HG03097 (cell line): ENCODE measurements around the gene IFITM10.

Experiments used
- ATAC-seq: cut with Tn5 transposase; IDR thresholded peaks from one replicate; pipeline ENCODE4 v1.9.1; 2021; ENCODE audit not compliant: unreplicated experiment, low FRiP score

Gene IFITM10

GRCh38 chr11:1727096-1727690 lies 23.2 kb downstream of the IFITM10 start:
- no peak for ATAC-seq

DNA sequence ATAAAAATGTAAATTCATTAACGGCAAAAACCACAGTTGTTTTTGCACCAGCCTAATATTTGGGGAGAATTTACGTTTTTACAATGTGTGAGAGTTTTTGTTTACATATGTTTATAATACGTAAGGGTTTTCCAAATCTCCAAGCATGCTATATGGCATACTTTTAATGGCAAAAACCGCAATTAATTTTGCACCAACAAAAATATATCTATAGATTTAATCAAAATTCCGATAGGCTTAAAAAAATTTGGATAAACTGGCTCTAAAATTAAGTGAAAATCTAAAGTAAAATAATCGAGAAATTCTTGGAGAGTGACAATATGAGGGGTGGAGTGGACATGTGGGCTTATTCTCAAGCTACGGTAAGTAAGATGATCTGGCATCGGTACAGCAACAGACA lies 30.6 kb downstream of the IFITM10 start:
- ATAC-seq: no peak

- no peak for ATAC-seq
These were observed 32.1 kb downstream of the IFITM10 start for GRCh38 chr11:1718326-1718725.

GRCh38 chr11:1717745-1718144 lies 32.6 kb downstream of the IFITM10 start:
- ATAC-seq: no peak

DNA sequence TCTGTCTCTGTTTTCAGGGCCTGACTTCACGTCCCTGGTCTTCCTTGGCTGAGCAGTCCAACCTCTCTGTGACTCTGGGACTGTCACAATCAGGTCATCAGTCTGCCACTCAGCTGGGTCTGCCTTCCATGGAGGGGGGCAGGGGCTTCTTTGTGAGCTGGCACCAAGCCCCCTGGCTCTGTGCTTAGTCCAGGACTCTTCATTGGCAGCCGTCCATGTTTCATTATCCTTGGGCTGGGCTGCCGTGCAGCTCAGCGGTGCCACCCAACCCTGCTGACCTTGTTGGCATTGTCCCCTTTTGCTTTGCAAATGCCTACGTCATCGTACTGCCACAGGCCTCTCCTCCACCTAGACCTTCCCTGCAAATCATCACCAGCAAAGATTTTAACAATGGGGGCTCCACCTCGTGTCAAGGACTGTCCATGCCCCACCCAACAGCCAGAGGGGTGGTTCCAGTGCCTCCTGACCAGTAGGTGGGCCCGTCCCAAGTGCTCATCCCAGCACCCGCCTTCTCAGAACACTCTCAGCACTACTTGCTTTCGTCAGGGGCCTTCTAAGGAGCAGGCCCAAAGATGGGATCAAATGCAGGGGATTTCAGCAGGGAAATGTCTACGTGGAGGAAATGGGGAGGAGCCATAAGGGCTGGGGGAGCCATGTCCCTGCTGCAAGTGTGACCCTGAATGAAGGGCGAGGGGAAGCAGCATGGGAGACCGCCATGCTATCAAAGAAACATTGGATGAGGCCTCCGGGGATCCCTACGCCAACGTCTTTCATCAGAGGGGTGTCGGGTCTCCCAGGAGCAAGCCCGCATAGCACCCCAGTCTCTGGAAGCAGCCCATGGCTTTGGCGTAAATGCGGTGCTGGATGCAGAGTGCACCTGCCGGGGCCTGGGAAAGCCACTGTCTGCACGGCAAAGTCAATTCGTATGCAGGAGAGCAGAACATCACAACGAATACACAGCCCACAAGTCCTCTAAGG lies 35.2 kb downstream of the IFITM10 start:
- ATAC-seq: no peak

GRCh38 chr11:1708716-1709115 lies 41.7 kb downstream of the IFITM10 start:
- ATAC-seq: no peak

GRCh38 chr11:1707751-1708150 lies 42.6 kb downstream of the IFITM10 start:
- no peak for ATAC-seq

GRCh38 chr11:1706634-1707400 lies 43.6 kb downstream of the IFITM10 start:
- ATAC-seq: no peak

DNA sequence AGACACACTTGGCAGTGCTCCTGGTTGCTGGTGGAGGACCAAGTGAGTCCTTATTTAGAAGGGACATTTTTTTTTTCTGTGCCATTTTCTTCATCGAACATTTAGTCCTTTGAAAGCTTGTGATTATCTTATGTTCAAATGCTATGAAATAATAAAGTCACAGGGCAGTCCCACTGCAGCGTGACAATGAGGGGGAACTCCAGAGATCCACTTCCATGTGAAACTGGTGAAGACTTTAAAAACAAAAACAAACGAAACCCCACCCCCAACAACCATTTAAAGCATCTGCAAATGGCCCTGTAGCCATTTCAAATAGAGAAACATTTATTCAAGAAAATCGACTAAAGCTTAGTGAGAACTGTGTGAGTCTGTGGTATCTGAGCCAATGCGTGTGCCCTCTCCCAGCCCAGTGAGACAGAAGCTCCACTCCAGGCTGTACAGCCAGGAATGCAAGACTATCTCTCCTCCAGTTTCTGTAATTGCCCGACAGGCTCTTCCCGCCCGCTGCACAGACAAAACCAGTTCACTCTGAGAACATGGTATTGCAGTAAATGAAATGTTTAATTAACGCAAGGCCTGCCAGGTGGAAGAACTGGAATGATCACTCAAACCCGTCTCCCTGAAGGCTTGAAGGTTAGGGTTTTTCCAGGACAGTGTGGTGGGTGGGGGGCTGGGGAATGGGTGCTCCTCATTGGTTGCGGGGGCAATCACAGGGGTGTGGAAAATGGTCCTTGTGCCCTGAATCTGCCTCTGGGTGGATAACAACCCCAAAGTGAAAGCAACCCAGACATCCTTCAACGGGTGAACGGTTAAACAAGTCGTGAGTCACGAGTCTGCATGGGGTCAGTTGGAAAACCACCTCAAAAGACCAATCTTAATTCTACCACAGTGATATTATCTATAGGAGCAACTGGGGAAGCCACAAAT lies 45.0 kb downstream of the IFITM10 start:
- no peak for ATAC-seq

GRCh38 chr11:1703146-1703545 lies 47.2 kb downstream of the IFITM10 start:
- ATAC-seq: no peak

GRCh38 chr11:1702506-1702905 lies 47.9 kb downstream of the IFITM10 start:
- no peak for ATAC-seq

DNA sequence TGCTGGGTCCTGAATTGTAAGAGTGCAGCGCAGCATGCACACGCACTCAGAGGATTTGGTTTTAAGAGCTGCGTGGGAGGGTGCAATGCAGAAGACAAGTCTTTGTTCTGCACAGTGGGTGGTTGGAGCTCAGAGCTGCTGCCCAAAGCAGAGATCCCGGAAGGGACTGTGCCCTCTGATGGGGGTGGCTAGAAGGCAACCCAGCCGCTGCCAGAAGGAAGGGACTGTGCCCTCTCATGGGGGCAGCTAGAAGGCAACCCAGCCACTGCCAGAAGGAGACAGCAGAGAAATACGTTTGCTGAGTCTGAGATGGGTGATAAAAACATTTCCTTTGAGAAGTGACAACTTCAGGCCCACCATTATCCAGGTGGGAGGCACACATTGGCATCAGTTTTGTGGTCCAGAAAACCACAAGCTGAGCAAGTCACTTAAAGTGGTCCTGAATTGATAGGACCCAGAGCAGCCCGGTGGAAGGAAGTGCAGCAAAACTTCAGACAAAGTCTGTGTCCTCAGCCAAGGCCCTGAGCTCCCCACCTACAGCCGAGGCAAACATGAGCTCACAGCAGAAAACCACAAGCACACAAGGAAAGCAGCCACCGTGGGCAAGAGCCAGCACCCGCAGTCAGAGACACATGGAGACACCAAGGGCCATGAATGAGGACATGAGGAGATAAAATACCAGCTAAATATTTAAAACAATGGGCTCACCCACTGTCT lies 49.1 kb downstream of the IFITM10 start:
- ATAC-seq: no peak

GRCh38 chr11:1699771-1700170 lies 50.6 kb downstream of the IFITM10 start:
- no peak for ATAC-seq

DNA sequence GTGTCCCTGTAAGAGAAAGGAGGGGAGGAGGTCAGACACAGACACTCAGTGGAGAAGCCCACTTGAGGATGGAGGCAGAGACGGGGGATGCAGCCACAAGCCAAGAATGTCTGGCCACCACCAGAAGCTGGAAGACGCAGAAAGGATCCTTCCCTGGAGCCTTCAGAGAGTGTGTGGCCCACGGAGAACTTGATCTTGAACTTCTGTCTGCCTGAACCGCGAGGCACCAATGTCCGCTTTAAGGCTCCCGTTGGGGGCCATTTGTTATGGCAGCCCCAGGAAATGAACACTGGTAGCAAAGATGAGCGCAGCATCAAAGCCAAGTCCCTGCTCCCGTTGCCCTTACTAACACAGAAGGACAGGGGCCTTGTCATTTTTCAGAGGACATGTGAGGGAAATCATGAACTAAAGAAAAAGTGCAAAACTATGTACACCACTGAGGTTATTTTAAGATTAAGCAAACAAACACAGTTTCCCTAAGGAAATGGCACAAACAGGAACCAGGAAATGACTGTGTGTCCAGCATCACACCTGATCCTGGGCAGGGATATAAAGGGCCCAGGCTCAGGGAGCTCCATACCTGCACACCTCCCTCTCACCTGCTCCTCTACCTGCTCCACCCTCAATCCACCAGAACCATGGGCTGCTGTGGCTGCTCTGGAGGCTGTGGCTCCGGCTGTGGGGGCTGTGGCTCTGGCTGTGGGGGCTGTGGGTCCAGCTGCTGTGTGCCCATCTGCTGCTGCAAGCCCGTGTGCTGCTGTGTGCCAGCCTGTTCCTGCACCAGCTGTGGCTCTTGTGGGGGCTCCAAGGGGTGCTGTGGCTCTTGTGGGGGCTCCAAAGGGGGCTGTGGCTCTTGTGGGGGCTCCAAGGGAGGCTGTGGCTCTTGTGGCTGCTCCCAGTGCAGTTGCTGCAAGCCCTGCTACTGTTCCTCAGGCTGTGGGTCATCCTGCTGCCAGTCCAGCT lies 53.5 kb downstream of the IFITM10 start, which contains the start of gene KRTAP5-6:
TSS of gene KRTAP5-6 (plus strand) at position 588 of the 963 bp plus-strand sequence. CDS start at position 639, 51 bp downstream.
- ATAC-seq: no peak

- ATAC-seq: no peak
These were observed 54.8 kb downstream of the IFITM10 start for GRCh38 chr11:1695548-1696108.

DNA sequence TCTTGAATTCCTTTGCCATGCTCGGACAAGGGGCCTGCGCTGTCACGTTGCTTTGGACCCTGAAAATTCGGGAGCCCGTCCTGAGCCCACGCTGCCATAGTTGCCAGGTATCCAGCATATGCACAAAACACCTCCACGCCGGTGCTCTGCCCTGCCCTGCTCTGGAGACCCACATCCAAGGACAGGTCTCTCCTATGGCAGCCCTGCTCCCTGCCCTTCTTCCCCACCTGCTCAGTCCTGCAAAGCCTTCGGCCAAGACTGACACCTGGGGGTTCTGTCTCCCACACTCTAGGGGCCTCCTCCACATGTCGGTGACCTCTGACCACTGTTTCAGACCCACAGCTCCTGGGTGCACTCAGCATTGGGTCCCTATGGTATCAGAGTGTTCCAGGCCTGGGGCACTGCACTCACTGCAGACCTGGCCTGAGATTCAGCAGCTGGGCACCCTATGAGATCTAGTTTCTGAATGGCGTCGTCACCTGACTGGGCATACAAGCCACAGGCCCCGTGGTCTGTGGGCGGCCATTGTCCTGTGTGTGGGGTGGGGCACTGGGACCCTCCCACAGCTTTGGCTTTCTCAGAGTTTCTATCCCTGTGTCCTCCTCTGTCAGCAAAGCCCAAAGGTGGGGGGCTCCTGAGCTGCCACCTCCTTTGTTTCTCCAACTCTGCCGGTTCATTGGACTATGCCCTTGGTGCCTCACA lies 55.4 kb downstream of the IFITM10 start:
- ATAC-seq: no peak
